HG03095 (cell line): ENCODE data around the gene CCDC170.

Experiments
- ATAC-seq: cut with Tn5 transposase; IDR thresholded peaks from one replicate; pipeline ENCODE4 v1.9.1; 2021; ENCODE audit warnings: moderate library complexity; ENCODE audit not compliant: unreplicated experiment

CCDC170 gene

DNA sequence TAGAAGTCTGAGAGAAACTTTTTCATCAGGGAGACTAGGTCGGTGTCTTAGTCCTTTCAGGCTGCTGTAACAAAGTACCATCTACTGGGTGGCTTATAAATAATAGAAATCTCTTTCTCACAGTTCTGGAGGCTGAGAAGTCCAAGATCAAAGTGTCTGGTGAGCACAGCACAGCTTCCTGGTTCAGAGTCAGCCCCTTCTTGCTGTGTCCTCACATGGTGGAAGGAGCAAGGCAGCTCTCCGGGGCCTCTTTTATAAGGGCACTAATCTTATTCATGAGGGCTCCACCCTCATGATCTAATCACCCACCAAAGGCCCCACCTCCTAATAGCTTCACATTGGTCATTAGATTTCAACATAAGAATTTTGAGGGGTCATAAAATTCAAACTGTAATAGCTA is 122.8 kb downstream of the CCDC170 start:
- ATAC-seq, result no peak

DNA sequence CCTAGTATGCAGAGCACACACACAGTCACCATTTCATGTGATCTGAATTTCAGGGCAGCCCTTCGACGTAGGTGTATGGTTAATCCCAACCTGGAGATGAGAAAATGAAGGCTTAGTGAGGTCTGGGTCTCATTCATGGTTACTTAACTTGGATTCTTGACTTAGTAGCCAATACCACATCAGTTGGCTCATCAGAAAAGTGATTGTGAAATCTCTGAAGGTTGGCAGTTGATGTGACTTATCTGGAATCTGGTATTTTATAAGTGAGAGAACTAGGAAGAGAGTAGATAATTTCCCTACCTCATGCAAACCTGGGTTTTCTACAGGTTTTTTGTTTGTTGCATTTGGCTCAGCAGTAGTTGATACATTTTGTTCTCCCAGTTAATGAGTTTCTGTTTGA is 123.7 kb downstream of the CCDC170 start:
- ATAC-seq, result no peak

DNA sequence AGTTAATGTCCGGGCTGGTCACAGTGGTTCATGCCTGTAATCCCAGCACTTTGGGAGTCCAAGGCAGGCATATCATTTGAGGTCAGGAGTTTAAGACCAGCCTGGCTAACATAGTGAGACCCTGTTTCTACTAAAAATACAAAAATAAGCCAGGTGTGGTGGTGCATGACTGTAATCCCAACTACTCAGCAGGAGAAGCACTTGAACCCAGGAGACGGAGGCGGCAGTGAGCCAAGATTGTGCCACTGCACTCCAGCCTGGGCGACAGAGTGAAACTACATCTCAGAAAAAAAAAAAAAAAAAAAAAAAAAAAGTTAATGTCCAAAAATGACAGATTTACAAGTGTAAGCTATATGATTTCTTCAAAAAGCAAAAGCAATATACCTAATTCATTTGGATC is 124.9 kb downstream of the CCDC170 start:
- ATAC-seq, result no peak

DNA sequence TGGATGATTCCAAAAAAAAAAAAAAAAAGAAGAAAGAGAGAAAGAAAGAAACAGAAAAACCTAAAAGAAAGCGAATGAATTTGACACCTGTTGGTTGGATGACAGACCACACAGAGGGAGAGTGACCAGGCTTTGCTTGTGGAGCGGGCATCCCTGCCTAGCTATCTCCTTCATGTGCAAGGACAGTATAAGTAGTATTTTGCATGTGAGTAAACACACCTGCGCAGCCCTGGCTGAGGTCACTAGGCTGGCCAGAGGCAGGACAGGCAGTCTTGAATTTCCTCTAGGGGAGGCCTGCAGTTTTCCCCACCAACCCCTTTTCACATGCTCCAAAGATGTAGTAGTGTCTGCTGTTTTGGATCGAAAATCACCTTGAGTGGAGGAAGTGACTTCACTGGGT is 126.4 kb downstream of the CCDC170 start:
- no peak for ATAC-seq

DNA sequence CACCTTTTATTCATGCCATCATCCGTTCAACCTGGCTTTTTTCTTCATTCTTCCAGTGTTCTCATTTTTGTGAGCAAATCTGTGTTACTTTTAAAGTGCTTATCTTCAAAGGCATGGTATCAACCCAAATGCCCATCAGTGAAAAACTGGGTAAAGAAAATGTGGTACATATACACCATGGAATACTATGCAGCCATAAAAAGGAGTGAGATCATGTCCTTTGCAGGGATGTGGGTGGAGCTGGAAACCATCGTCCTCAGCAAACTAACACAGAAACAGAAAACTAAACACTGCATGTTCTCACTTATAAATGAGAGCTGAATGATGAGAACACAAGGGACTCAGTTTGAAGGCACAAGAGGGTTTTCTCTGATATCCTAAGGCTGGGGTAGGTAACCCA is 130.3 kb downstream of the CCDC170 start:
- no peak for ATAC-seq

DNA sequence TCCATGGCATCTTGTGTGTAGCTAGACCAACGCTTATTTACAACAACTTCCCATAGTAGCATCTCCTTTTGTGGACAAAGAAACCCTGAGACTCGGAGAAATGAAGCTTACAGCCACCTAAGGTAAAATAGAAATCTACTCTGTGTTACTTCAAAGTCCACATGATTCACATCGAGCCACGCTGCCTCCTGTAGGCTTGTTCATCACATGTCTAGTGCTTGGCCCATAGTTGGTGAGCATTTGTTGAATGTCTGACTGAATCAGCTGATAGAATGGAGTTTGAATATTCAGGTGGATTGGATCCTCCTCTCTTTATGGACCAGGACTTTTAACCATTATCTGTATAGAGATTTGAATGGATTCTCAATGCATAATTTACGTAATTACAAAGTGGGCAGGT is 130.7 kb downstream of the CCDC170 start:
- ATAC-seq, result no peak

DNA sequence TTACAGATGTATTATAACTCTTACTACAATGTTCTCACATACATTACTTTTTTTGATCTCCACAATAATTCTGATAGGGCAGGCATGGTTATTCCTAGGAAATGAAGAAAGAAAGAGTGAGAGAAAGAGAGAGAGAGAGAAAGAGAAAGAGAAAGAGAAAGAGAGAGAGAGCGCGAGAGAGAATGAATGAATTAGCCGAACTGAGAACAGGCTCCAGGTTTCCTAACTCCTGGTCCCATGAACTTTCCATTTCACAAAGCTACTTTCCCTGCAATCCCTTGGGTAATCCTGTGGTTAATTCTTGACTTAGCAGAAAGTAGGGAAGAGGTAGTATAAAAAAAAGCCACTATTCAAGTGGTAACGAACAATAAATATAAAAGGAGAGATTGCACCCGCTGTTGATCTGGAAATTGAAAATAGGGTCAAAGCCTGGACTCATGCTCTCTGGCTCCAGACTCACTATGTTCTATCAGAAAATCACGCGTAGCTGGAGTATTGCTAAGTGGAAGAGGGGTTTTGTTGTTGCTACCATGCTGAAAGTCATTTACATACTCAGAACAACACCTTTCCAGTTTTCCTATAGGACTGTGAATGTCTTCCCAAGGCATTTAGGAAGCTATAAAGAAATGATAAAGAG is 131.2 kb downstream of the CCDC170 start:
- no peak for ATAC-seq

DNA sequence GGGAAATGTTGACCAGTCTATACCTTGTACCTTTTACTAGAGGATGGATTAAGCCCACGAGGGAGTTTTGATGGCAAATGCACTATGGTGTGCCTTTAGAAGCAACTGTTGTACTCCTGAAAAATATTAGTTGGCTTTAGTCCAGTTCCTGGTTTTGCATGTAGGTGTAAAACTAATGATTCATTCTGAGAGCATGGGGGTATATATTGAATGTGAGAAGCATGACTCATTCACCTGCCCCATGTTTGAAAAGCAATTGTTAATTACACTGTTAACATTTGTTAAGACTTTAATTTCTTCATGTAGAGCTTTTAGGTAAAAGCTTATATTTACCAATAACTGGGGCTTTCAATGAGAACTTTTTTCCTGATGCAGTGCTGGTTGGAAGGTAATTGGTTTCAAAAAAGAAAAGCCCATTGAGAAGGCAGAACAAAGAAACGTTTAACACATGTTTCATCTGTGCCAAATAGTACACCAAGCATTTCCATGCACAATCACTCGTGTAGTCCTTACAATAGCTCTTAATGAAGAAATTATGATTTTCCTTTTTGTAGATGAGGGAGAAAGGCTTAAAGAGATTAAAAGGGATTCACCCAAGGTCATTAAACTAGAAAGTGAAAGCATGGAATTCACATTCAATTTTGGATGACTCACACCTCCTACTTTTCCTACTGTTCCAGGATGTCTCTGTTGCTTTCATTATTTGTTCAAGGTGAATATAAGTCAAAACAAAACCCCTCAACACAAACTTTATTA is 134.1 kb downstream of the CCDC170 start:
- ATAC-seq, result no peak

DNA sequence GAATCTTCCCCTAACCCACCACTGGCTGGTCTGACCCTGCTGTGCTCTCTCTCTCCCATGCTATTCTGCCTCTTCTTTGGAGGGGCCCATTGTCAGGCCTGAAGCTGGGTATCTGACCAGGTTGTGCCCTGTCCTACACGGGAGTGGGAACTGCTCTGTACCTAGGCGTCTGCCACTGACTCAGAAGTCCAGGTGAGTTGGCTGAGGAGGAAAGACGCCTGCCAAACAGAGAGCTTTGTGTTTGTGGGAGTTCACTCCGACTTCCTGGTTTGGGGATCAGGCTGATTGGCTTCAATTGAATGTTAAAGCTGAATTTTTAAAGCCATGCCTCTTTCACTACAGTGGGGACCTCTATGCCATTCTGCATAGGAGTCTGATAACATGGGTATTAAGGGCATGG is 136.0 kb downstream of the CCDC170 start:
- ATAC-seq, result no peak

DNA sequence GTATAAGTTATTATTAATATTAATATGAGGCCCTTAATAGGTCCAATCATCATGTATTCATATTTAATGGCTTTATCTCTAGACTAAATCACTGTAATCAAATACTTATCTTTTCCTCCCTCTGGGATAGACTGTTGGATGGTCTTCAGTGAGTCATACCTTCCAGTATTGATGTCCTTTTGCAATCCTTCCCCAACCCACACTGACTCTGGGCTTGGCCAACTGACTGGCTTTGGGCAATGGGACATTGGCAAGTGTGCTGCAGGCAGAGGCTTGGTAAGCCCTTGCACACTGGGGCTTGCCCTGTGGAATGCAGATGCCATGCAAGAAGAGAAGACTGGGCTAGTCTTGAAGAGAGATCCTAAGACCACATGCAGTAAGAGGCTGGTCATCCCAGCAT is 136.6 kb downstream of the CCDC170 start:
- ATAC-seq, result no peak

DNA sequence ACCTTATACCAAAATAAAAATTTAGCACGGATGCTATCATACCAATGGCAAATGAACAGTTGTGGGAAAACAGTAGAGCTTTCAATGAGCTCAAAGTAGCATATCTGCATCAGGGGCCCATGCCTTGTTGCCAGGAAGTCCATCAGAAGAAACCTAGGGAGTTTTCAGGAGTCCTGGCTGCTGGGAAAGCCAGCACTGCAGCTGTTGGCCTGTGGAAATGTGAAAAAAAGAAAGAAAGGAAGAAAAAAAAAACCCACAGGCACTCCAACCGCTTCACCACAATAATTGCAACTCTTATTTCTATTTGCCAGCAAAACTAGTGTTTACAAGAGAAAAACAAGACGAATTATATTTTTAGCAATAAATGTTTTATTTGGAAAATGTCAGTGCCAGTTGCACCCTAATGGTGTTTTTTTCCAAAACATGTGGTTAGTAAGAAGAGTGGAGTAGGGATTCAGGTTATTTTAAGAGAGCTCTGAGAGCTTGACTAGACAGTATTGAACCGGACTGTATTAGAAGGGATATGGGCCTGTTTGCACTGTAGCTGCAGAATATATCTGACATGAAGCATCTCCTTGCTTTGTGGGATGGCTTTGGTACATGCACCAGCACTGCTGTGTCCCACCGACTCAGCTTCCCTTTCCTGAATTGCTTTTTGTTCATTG is 137.3 kb downstream of the CCDC170 start:
- ATAC-seq, result no peak

DNA sequence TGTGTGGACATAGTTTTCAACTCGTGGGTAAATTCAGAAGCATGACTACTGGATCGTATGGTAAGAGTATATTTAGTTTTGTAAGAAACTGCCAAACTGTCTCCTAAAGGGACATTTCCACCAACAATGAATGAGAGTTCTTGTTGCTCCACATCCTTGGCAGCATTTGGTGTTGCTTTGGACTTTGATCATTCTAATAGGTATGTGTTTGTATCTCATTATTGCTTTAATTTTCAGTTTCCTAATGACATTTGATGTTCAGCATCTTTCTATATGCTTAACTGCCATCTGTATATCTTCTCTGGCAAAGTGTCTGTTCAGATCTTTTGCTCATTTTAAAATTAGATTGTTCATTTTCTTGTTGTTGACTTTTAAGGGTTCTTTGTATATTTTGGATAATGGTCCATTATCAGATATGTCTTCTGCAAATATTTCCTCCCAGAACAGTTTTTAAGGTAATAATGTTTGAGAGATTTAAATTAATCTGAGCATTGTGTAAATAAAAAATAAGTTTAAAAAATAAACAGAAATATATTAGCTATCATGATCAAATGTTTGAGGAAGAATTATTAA is 138.7 kb downstream of the CCDC170 start:
- no peak for ATAC-seq

DNA sequence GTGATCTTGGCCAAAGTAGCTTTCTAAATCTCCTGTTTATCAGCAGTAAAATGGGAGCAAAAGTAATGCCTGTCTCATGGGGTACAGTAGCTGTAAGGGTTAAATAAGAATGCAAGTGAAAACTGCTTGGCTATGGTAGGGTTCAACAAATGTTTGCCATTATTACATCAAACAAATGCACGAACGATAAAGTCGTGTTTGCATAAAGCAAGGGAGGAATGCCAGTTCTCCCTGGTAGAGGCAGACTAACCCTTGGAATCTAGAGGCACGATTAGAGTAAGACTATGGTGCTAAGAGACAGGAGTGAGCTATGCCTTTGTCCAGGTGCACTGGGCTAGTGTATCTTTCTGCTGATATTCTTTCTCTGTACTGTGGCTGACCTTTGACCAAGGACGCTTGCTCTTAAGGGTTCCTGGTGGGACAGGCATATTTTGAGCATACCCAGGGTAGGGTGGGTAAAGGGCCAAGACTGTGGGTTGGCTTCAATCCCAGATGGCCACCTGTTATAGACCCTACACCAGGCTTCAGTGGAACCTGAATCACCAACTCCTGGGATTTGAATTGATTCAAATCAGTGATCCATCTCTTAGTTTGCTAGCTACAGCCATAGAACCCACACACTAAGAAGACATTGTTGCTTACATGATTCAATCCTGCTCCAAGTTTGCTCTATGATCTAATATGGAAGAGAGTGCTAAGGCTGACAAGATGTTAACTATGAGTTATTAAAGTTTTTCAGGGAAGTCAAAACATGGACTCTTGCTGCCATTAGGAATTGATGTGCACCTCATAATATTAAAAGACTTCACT is 139.9 kb downstream of the CCDC170 start:
- ATAC-seq, result no peak

DNA sequence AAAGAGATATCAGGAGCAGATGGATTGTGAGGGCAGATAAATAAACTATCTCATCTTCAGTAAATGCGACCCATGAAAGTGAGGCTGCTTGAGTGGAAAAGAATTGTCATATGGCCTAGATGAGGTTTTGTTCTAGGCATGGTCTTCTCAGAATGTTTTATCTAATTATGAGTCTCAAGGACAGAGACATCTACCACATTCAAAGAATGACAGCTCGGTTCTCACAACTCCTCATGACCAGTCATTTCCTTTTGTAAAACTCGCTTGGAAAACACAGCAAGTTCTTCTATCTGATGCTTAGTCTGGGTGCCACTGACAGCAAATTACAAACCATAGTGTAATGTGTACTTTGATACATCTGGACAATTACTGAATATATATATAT is 140.5 kb downstream of the CCDC170 start:
- ATAC-seq, result no peak

DNA sequence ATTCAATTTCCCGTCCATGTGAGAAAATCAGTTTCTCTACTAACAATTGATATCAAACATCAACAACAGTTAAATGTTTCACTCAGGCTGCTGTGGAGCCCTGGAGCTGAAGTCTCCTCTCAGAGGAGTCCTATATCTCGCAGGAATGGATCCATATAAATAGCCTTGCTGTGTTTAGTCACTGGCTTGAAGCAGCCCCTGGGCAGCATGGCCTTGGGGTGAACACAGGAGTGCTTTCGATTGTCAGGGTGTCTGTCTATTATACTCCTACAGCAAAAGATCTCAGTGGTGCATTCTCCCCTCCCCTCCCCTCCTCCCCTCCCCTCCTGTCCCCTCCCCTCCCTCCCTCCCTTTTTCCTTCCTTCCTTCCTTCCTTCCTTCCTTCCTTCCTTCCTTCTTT is 141.9 kb downstream of the CCDC170 start:
- no peak for ATAC-seq

DNA sequence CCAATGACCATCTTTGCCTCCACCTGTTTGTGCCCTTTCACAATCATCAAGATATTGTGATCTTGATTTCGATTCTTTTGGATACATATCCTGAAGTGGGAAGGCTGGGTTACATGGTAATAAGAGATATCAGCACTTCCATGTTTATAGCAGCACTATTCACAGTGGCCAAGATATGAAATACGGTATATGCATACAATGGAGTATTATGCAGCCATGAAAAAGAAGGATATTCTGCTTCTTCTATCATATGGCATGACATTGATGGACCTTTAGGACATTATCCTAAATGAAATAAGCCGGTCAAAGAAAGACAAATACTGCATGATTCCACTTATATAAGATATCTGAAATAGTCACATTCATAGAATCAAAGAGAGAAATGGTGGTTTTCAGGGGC is 144.0 kb downstream of the CCDC170 start:
- ATAC-seq, result no peak

DNA sequence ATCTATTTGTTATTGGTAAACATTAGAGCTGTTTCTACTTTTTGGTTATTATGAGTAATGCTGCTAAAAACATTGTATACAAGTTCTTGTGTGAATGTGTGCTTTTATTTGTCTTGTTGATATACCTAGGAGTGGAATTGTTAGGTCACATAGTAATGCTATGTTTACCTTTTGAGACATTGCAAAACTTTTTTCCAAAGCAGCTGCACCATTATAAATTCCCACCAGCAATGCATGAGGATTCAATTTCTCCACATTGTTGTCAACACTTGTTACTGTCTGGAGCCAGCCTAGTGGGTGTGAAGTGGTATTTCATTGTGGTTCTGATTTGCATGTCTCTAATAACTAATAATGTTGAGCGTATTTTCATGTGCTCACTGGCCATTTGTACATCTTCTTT is 145.9 kb downstream of the CCDC170 start:
- no peak for ATAC-seq

DNA sequence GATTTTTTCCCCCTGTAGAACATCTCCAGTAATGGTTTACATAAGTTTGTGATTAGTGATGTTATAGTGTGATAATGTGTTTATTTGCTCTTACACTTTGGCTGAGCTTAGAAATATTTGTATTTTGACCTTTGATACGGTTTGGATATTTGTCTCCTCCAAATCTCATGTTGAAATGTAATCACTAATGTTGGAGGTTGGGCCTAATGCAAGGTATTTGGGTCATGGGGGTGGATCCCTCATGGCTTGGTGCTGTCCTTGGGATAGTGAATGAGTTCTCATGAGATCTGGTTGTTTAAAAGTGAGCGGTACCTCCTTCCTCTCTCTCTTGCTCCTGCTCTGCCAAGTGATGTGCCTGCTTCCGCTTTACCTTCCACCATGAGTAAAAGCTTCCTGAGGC is 147.2 kb downstream of the CCDC170 start:
- no peak for ATAC-seq

DNA sequence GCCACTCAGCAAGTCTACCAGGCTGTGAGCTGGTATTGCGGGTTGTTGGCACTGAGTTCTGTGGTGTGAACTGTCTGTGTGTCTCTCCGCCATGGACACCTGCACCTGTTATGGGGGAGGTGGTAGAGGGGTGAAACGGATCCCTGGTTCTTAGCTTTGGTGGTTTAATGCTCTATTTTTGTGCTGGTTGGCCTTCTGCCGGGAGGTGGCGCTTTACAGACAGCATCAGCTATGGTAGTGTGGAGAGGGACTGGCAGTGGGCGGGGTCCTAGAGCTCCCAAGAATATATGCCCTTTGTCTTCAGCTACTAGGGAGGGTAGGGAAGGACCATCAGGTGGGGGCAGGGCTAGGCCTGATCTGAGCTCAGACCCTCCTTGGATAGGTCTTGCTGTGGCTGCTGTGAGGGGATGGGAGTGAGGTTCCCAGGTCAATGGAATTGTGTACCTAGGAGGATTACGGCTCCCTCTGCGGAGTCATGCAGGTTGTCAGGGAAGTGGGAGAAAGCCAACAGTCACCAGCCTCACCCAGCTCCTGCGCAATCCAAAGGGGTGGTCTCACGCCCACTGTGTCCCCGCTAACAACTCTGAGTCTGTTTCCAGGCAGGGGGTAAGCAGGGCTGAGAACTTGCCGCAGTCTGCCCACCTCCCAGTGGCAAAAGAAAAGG is 154.3 kb downstream of the CCDC170 start:
- ATAC-seq, result no peak

DNA sequence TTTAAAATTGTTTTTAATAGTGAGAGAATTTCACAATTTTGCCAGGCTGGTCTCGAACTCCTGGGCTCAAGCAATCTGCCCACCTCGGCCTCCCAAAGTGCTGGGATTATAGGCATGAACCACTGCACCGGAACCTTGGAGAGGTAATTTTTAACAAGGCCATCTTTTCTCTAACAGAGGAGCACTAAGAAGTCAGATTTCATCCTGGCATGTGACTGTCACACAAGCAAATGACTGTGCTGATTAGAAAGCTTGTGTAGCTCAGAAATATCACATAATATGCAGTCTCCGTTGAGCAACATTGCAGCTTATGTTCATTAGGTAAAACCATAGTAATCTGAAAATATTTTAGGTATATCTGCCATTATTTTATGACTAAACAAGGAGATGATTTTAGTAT is 156.0 kb downstream of the CCDC170 start:
- no peak for ATAC-seq

DNA sequence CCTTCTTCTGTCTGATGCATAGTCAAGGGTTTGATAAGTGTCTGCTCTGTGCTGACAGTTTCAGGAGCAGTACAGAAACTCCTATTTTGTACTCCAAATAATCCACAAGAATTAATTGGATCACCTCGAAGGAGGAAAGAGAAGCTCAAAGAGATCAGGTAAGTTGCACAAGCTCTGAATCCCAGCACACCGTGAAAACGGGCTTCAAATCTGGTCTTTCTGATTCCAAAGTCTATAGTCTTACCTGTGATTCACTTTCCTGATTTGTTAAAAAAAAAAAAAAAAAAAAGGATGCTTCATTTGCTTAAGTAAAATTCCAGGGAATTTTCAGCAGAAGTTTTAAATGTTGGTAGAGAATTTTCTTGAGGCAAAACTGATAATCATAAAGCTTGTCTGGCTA is 157.8 kb downstream of the CCDC170 start:
- no peak for ATAC-seq
